IMR-90 (cell line): ENCODE results near the gene PACC1.

ENCODE experiments used
- BHLHE40 ChIP-seq: fragments of 150-350 bp; IDR thresholded peaks from 2 replicates; pipeline ENCODE4 v1.6.1; 2016; ENCODE audit warnings: mild to moderate bottlenecking, low read depth, low read length
- CEBPB ChIP-seq: IDR thresholded peaks from 2 replicates; pipeline ENCODE4 v1.6.1; 2012; ENCODE audit warnings: low read depth, low read length, improper control_type of control experiment
- CHD1 ChIP-seq: IDR thresholded peaks from 2 replicates; pipeline ENCODE4 v1.6.1; 2012; ENCODE audit warnings: low read depth, low read length, improper control_type of control experiment
- CTCF ChIP-seq: conservative IDR thresholded peaks from 2 replicates; pipeline ENCODE4 v1.5.1; 2012; ENCODE audit warnings: mild to moderate bottlenecking, low read depth, low read length, improper control_type of control experiment
- MXI1 ChIP-seq: IDR thresholded peaks from 2 replicates; pipeline ENCODE4 v1.6.1; 2012; ENCODE audit warnings: low read depth, mild to moderate bottlenecking, low read length, moderate library complexity, borderline replicate concordance
- POLR2A ChIP-seq: IDR thresholded peaks from 2 replicates; pipeline ENCODE4 v1.6.1; 2012; ENCODE audit warnings: mild to moderate bottlenecking, low read depth, low read length
- RAD21 ChIP-seq: IDR thresholded peaks from 2 replicates; pipeline ENCODE4 v1.6.1; 2012; ENCODE audit warnings: low read length, improper control_type of control experiment
- RCOR1 ChIP-seq: IDR thresholded peaks from 2 replicates; pipeline ENCODE4 v1.6.1; 2012; ENCODE audit warnings: mild to moderate bottlenecking, low read length, improper control_type of control experiment; ENCODE audit not compliant: insufficient replicate concordance
- RFX5 ChIP-seq: IDR thresholded peaks from 2 replicates; pipeline ENCODE4 v1.8.0; 2012; ENCODE audit warnings: low read depth, mild to moderate bottlenecking, low read length, moderate library complexity
- SMC3 ChIP-seq: fragments of 150-350 bp; IDR thresholded peaks from 2 replicates; pipeline ENCODE4 v1.6.1; 2016; ENCODE audit warnings: low read depth, mild to moderate bottlenecking, antibody characterized with exemption, low read length, moderate library complexity
- USF2 ChIP-seq: fragments of 150-350 bp; IDR thresholded peaks from 2 replicates; pipeline ENCODE4 v1.6.1; 2017; ENCODE audit warnings: mild to moderate bottlenecking, antibody characterized with exemption, low read length, low read depth

GRCh38 chr1:212410231-212410820 is 4.4 kb downstream of the PACC1 start:
- TF ChIP-seq CTCF (no peak), MXI1 (no peak), RFX5 (no peak), POLR2A (no peak), RCOR1 (no peak), CEBPB (no peak), SMC3 (no peak), USF2 (no peak), CHD1 (no peak), BHLHE40 (no peak), RAD21 (no peak)
